HCT116 (cell line): Measurements from ENCODE around the gene FGF8. TPM values are rescaled to one million over a fixed set of nuclear protein-coding genes. Genes with fewer than 3 reads are reported as not detected.

Source experiments
- ATAC-seq: fragments of 200-7000 bp; cut with Tn5 transposase; 2 replicates; pipeline ENCODE4 v1.9.1; 2020; ENCODE audit warnings: mild to moderate bottlenecking, moderate library complexity
- BruUV-seq: library from RNA; stranded (reverse); fragments of 400-500 nt; replicated peaks from 2 replicates; lab custom pipeline; 2021; lab: Mats Ljungman, UMichigan
- CTCF ChIA-PET: fragments of 300-600 bp; sonication (Branson Sonifier 250); formaldehyde crosslinking; loops from one replicate; lab custom pipeline; 2021; ENCODE audit warnings: antibody characterized with exemption; lab: Charles Lee
- POLR2A ChIA-PET: fragments of 300-600, 350-600 bp; sonication (Branson Sonifier 250); formaldehyde crosslinking; loops from one replicate; lab custom pipeline; 2021; ENCODE audit warnings: antibody characterized with exemption; lab: Charles Lee
- RAD21 ChIA-PET, 2 experiments: fragments of 300-600 bp; sonication (Branson Sonifier 250); formaldehyde crosslinking; loops; one replicate each; lab custom pipeline; 2023; ENCODE audit warnings: low total read pairs in 2 of 2; ENCODE audit not compliant: uncharacterized antibody in 2 of 2, unreplicated experiment in 2 of 2, low non-redundant PET in 1 of 2; lab: Charles Lee
- DNase-seq: peaks from one replicate; pipeline ENCODE4 v3.0.0-alpha.2; 2010; ENCODE audit warnings: low read depth, low spot score
- H2AFZ ChIP-seq: fragments of 200-600 bp; shearing (Covaris generic), sonication (generic); 2 replicates; pipeline ENCODE4 v1.6.1; 2017; ENCODE audit warnings: low read depth, mixed run types, mixed read lengths, antibody characterized with exemption, low read length; ENCODE audit not compliant: poor library complexity, severe bottlenecking
- H3K27ac ChIP-seq: 2 replicates; pipeline ENCODE4 v1.5.1; 2012; ENCODE audit warnings: low read depth, low read length
- H3K27me3 ChIP-seq: fragments of 200-600 bp; sonication (generic); 2 replicates; pipeline ENCODE4 v1.6.1; 2016; ENCODE audit warnings: mixed run types, low read length, mixed read lengths; ENCODE audit not compliant: insufficient read depth
- H3K36me3 ChIP-seq, 2 experiments: fragments of 200-500 bp in 1 of 2; fragments of 200-600 bp in 1 of 2; sonication (Bioruptor generic) in 1 of 2; sonication (generic) in 1 of 2; 2 replicates each; pipeline versions ENCODE4 v1.5.1 to v1.6.1; 2014 to 2016; ENCODE audit warnings: low read length in 2 of 2, inconsistent platforms in 1 of 2, mixed read lengths in 1 of 2, mixed run types in 1 of 2; ENCODE audit not compliant: insufficient read depth in 2 of 2, control insufficient read depth in 1 of 2
- H3K4me1 ChIP-seq, 2 experiments: fragments of 200-600 bp in 1 of 2; sonication (generic) in 1 of 2; 2 replicates each; pipeline versions ENCODE4 v1.5.1 to v1.6.1; 2012 to 2017; ENCODE audit warnings: low read length in 2 of 2, inconsistent platforms in 1 of 2, mild to moderate bottlenecking in 1 of 2, mixed read lengths in 1 of 2, mixed run types in 1 of 2, moderate library complexity in 1 of 2; ENCODE audit not compliant: insufficient read depth in 2 of 2, control insufficient read depth in 1 of 2
- H3K4me2 ChIP-seq: fragments of 200-600 bp; sonication (generic); 2 replicates; pipeline ENCODE4 v1.6.1; 2017; ENCODE audit warnings: mixed run types, low read length, mixed read lengths
- H3K4me3 ChIP-seq, 2 experiments: fragments of 200-600 bp in 1 of 2; sonication (generic) in 1 of 2; replicated peaks in 1 of 2; 2 replicates each; pipeline ENCODE4 v1.5.1; 2011 to 2016; ENCODE audit warnings: low read length in 2 of 2, control low read depth in 1 of 2, low read depth in 1 of 2, mild to moderate bottlenecking in 1 of 2, mixed read lengths in 1 of 2, mixed run types in 1 of 2
- H3K79me2 ChIP-seq: fragments of 200-600 bp; sonication (generic); 2 replicates; pipeline ENCODE4 v1.6.1; 2017; ENCODE audit warnings: mild to moderate bottlenecking, mixed run types, low read length, moderate library complexity, mixed read lengths; ENCODE audit not compliant: insufficient read depth
- H3K9ac ChIP-seq: fragments of 200-600 bp; sonication (generic); 2 replicates; pipeline ENCODE4 v1.6.1; 2016; ENCODE audit warnings: low read length, mixed read lengths
- H3K9me2 ChIP-seq: fragments of 200-600 bp; sonication (generic), shearing (Covaris generic); 2 replicates; pipeline ENCODE4 v1.6.1; 2017; ENCODE audit warnings: mixed run types, mild to moderate bottlenecking, moderate library complexity; ENCODE audit not compliant: insufficient read depth
- H3K9me3 ChIP-seq, 2 experiments: fragments of 200-500 bp in 1 of 2; fragments of 200-600 bp in 1 of 2; sonication (Bioruptor generic) in 1 of 2; sonication (generic) in 1 of 2; 2 replicates each; pipeline ENCODE4 v1.6.1; 2014 to 2017; ENCODE audit warnings: low read length in 2 of 2, mixed read lengths in 2 of 2, inconsistent platforms in 1 of 2, low read depth in 1 of 2, mild to moderate bottlenecking in 1 of 2, mixed run types in 1 of 2, moderate library complexity in 1 of 2; ENCODE audit not compliant: control insufficient read depth in 1 of 2, insufficient read depth in 1 of 2
- H4K20me1 ChIP-seq: fragments of 200-600 bp; sonication (generic), shearing (Covaris generic); 2 replicates; pipeline ENCODE4 v1.6.1; 2017; ENCODE audit warnings: mixed run types, mild to moderate bottlenecking, moderate library complexity; ENCODE audit not compliant: insufficient read depth
- ATF3 ChIP-seq: IDR thresholded peaks from 2 replicates; pipeline ENCODE4 v1.6.1; 2012
- CBX3 ChIP-seq: IDR thresholded peaks from 2 replicates; pipeline ENCODE4 v1.6.1; 2012; ENCODE audit warnings: low read depth
- CTCF ChIP-seq, 3 experiments: fragments of 200-600 bp in 1 of 3; sonication (generic) in 1 of 3; IDR thresholded peaks in 2 of 3; conservative IDR thresholded peaks in 1 of 3; 2 replicates each; pipeline ENCODE4 v1.5.1; 2012 to 2017; ENCODE audit warnings: low read depth in 2 of 3, low read length in 2 of 3, antibody characterized with exemption in 1 of 3, borderline replicate concordance in 1 of 3, control low read depth in 1 of 3, mild to moderate bottlenecking in 1 of 3, mixed read lengths in 1 of 3, mixed run types in 1 of 3, moderate library complexity in 1 of 3; ENCODE audit not compliant: insufficient read depth in 1 of 3
- ELF1 ChIP-seq: IDR thresholded peaks from 2 replicates; pipeline ENCODE4 v1.6.1; 2012; ENCODE audit warnings: low read depth, borderline replicate concordance
- FOSL1 ChIP-seq: IDR thresholded peaks from 2 replicates; pipeline ENCODE4 v1.6.1; 2012; ENCODE audit warnings: low read depth
- JUND ChIP-seq: IDR thresholded peaks from 2 replicates; pipeline ENCODE4 v1.6.1; 2012
- MAX ChIP-seq: IDR thresholded peaks from 2 replicates; pipeline ENCODE4 v1.6.1; 2012
- RAD21 ChIP-seq: IDR thresholded peaks from 2 replicates; pipeline ENCODE4 v1.6.1; 2012; ENCODE audit warnings: low read depth, mild to moderate bottlenecking
- SP1 ChIP-seq: IDR thresholded peaks from 2 replicates; pipeline ENCODE4 v1.6.1; 2012; ENCODE audit warnings: low read depth
- YY1 ChIP-seq: IDR thresholded peaks from 2 replicates; pipeline ENCODE4 v1.6.1; 2011; ENCODE audit warnings: low read length, low read depth, moderate library complexity, mild to moderate bottlenecking; ENCODE audit not compliant: insufficient replicate concordance; ENCODE audit errors: extremely low read depth
- ZFX ChIP-seq: fragments of 450-650 bp; IDR thresholded peaks from 2 replicates; pipeline ENCODE4 v1.6.1; 2017
- intact Hi-C: fragments of 100-400 bp; cut with micrococcal nuclease; formaldehyde crosslinking; loops from 2 replicates; pipeline ENCODE4 v1.10.0; 2022
- total RNA-seq: library from RNA; stranded (reverse); gene quantifications from one replicate; pipeline ENCODE4 v1.2.1, GENCODE V29; 2021; ENCODE audit not compliant: unreplicated experiment
- TF ChIP-seq, protein P1 (sequence below): IDR thresholded peaks from 2 replicates; pipeline ENCODE4 v1.6.1; 2012; ENCODE audit warnings: low read depth
- TF ChIP-seq, protein P2 (sequence below): IDR thresholded peaks from 2 replicates; pipeline ENCODE4 v1.6.1; 2011; ENCODE audit warnings: mild to moderate bottlenecking, low read length, moderate library complexity; ENCODE audit not compliant: insufficient replicate concordance; ENCODE audit errors: extremely low read depth

FGF8 gene
- total RNA-seq, 1 experiment from 2014 or later = 2.7 TPM

DNA sequence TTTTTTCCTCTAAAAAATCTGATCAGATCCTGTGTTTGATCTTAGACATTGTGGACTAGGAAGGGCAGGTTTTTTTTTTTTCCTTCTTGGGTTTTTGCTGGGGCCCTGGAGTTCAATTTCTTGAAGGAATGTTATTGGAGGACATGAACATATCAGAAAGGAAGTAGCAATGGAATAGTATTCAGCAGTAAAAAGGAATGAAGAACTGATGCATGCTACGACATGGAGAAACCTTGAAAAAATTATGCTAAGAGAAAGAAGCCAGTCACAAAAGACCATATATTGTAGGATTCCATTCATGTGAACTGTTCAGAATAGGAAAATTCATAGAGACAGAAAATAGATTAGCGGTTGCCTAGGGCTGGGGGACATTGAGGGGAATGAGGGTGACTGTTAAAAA lies 34.0 kb downstream of the FGF8 start:
- H3K4me3 ChIP-seq = no peak overlapping the region
- RAD21 ChIA-PET = no interaction called here
- no peak overlapping the region for H3K27ac ChIP-seq
- H3K9me3 ChIP-seq = no peaks in the 10 kb centered on the region
- no peak overlapping the region for H3K4me2 ChIP-seq
- TF ChIP-seq ELF1 = no peak
- TF ChIP-seq FOSL1 = no peak
- TF ChIP-seq, protein P1, sequence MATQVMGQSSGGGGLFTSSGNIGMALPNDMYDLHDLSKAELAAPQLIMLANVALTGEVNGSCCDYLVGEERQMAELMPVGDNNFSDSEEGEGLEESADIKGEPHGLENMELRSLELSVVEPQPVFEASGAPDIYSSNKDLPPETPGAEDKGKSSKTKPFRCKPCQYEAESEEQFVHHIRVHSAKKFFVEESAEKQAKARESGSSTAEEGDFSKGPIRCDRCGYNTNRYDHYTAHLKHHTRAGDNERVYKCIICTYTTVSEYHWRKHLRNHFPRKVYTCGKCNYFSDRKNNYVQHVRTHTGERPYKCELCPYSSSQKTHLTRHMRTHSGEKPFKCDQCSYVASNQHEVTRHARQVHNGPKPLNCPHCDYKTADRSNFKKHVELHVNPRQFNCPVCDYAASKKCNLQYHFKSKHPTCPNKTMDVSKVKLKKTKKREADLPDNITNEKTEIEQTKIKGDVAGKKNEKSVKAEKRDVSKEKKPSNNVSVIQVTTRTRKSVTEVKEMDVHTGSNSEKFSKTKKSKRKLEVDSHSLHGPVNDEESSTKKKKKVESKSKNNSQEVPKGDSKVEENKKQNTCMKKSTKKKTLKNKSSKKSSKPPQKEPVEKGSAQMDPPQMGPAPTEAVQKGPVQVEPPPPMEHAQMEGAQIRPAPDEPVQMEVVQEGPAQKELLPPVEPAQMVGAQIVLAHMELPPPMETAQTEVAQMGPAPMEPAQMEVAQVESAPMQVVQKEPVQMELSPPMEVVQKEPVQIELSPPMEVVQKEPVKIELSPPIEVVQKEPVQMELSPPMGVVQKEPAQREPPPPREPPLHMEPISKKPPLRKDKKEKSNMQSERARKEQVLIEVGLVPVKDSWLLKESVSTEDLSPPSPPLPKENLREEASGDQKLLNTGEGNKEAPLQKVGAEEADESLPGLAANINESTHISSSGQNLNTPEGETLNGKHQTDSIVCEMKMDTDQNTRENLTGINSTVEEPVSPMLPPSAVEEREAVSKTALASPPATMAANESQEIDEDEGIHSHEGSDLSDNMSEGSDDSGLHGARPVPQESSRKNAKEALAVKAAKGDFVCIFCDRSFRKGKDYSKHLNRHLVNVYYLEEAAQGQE = no peak
- TF ChIP-seq CBX3 = no peak
- no peaks in the 10 kb centered on the region for H3K79me2 ChIP-seq
- H3K36me3 ChIP-seq = no peaks in the 10 kb centered on the region
- CTCF ChIA-PET = no interaction called here
- no peaks in the 10 kb centered on the region for H3K4me1 ChIP-seq
- POLR2A ChIA-PET = interaction anchor here (0.7 kb wide), 1 partner anchor 172 kb away, joined by 3 read pairs; no protein-coding TSS in a partner anchor
- H3K9me2 ChIP-seq = no peaks in the 10 kb centered on the region
- H2AFZ ChIP-seq = no peak overlapping the region
- intact Hi-C loops = no loop called here
- DNase-seq = no peak
- no peaks in the 10 kb centered on the region; the same call in 1 of the 2 replicates for H3K27me3 ChIP-seq
- H4K20me1 ChIP-seq = no peaks in the 10 kb centered on the region
- ATAC-seq = no peak
- no TSS peak for BruUV-seq
- no peak overlapping the region for H3K9ac ChIP-seq

DNA sequence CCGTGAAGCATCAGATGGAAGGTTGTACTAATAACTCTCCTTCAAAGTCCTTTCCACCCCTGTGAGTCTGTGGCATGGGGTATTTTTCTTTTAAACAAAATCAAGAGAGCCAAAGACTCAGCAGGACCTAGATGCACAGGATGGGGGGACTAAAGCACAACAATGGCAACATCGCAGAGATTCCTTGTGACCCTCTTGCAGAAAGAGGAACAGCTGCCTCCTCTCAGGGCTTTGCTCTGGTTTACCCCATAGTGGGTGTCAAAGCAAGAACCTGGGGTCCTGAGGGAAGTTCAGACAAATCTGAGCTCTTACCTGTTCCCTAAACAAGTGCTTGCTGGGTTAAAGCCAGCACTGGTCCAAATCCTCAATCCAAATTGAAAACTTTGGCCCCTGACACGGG lies 39.2 kb downstream of the FGF8 start:
- H3K36me3 ChIP-seq = no peaks in the 10 kb centered on the region
- H3K9ac ChIP-seq = no peak overlapping the region
- H3K9me2 ChIP-seq = no peaks in the 10 kb centered on the region
- H3K79me2 ChIP-seq = no peaks in the 10 kb centered on the region
- POLR2A ChIA-PET = no interaction called here
- intact Hi-C loops = no loop called here
- no peaks in the 10 kb centered on the region for H3K27me3 ChIP-seq
- H2AFZ ChIP-seq = no peak overlapping the region
- CTCF ChIA-PET = interaction anchor here (0.9 to 1.3 kb wide), 2 partner anchors 45 to 134 kb away, joined by 3 read pairs; no protein-coding TSS in a partner anchor
- ATAC-seq (no peak), DNase-seq (no peak)
- BruUV-seq = no TSS peak
- no peaks in the 10 kb centered on the region for H3K4me1 ChIP-seq
- RAD21 ChIA-PET = no interaction called here
- no peaks in the 10 kb centered on the region for H3K9me3 ChIP-seq
- H3K27ac ChIP-seq = no peak overlapping the region
- H4K20me1 ChIP-seq = no peaks in the 10 kb centered on the region
- no peak overlapping the region for H3K4me2 ChIP-seq
- H3K4me3 ChIP-seq = no peak overlapping the region
- TF ChIP-seq ATF3 (no peak), MAX (no peak), SP1 (no peak), CBX3 (no peak), RAD21 (no peak), JUND (no peak), YY1 (no peak), ZFX (no peak), CTCF (IDR thresholded peaks at IDR 0.05 in 2 of 3, conservative IDR thresholded peaks at IDR 0.05 in 1 of 3; ENCODE audit: borderline replicate concordance in 1 of 3, insufficient read depth in 1 of 3, low read depth in 2 of 3, low read length in 2 of 3) (no peak)
- TF ChIP-seq, protein P2, sequence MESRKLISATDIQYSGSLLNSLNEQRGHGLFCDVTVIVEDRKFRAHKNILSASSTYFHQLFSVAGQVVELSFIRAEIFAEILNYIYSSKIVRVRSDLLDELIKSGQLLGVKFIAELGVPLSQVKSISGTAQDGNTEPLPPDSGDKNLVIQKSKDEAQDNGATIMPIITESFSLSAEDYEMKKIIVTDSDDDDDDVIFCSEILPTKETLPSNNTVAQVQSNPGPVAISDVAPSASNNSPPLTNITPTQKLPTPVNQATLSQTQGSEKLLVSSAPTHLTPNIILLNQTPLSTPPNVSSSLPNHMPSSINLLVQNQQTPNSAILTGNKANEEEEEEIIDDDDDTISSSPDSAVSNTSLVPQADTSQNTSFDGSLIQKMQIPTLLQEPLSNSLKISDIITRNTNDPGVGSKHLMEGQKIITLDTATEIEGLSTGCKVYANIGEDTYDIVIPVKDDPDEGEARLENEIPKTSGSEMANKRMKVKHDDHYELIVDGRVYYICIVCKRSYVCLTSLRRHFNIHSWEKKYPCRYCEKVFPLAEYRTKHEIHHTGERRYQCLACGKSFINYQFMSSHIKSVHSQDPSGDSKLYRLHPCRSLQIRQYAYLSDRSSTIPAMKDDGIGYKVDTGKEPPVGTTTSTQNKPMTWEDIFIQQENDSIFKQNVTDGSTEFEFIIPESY = no peak
